ENCODE results near the gene SPATS2. TPM values are rescaled to one million over a fixed set of nuclear protein-coding genes. Genes with fewer than 3 reads are reported as not detected.

Gene SPATS2
- total RNA-seq, 6 experiments from 2014 or later, result 33.4 to 64.4 (median 50.9) TPM

GRCh38 chr12:49352351-49352750 is 14.9 kb upstream of the SPATS2 start:
- Mint-ChIP-seq H3K4me1 (ENCODE audit: low read depth) (peaks cover 20% of the 10 kb centered on the region), H3K27ac (no peak overlapping the region), H3K4me3 (no peak overlapping the region), H3K9me3 (no peaks in the 10 kb centered on the region), H3K27me3 (ENCODE audit: insufficient read depth) (peaks cover 2% of the 10 kb centered on the region; the same call in 1 of the 2 replicates), H3K36me3 (ENCODE audit: low read depth) (no peaks in the 10 kb centered on the region)
- no peak for DNase-seq
- no peak for TF ChIP-seq CTCF (IDR thresholded peaks at IDR 0.05)

- no peak for DNase-seq
- Mint-ChIP-seq H3K27me3 (ENCODE audit: insufficient read depth) (peaks cover 3% of the 10 kb centered on the region; the same call in 1 of the 2 replicates), H3K4me1 (ENCODE audit: low read depth) (peaks cover 35% of the 10 kb centered on the region), H3K4me3 (no peak overlapping the region), H3K36me3 (ENCODE audit: low read depth) (no peaks in the 10 kb centered on the region), H3K9me3 (no peaks in the 10 kb centered on the region), H3K27ac (no peak overlapping the region)
- TF ChIP-seq CTCF (IDR thresholded peaks at IDR 0.05), result no peak
These were observed 11.3 kb upstream of the SPATS2 start for GRCh38 chr12:49355913-49356312.

GRCh38 chr12:49357103-49357678 is 10.1 kb upstream of the SPATS2 start:
- Mint-ChIP-seq H3K36me3 (ENCODE audit: low read depth) (no peaks in the 10 kb centered on the region), H3K27me3 (ENCODE audit: insufficient read depth) (peaks cover 3% of the 10 kb centered on the region; the same call in 1 of the 2 replicates), H3K9me3 (no peaks in the 10 kb centered on the region), H3K27ac (peak overlapping the region; percentile 60), H3K4me1 (ENCODE audit: low read depth) (peaks cover 35% of the 10 kb centered on the region), H3K4me3 (no peak overlapping the region; the same call in 1 of the 2 replicates)
- DNase-seq, result peak; percentile 77
- TF ChIP-seq CTCF (IDR thresholded peaks at IDR 0.05), result peak; percentile 89

- Mint-ChIP-seq H3K4me1 (ENCODE audit: low read depth) (peaks cover 35% of the 10 kb centered on the region), H3K36me3 (ENCODE audit: low read depth) (no peaks in the 10 kb centered on the region), H3K27me3 (ENCODE audit: insufficient read depth) (peaks cover 2% of the 10 kb centered on the region; the same call in 1 of the 2 replicates), H3K9me3 (no peaks in the 10 kb centered on the region), H3K4me3 (peak overlapping the region; percentile 54), H3K27ac (peak overlapping the region; percentile 94)
- DNase-seq, result peak; percentile 62
- peak; percentile 82 for TF ChIP-seq CTCF (IDR thresholded peaks at IDR 0.05)
These were observed 8.7 kb upstream of the SPATS2 start for GRCh38 chr12:49358483-49359141.

GRCh38 chr12:49359671-49360070 is 7.6 kb upstream of the SPATS2 start:
- H3K4me1 Mint-ChIP-seq (ENCODE audit: low read depth), result peaks cover 43% of the 10 kb centered on the region
- TF ChIP-seq CTCF (IDR thresholded peaks at IDR 0.05), result no peak
- no peaks in the 10 kb centered on the region for H3K9me3 Mint-ChIP-seq
- H3K36me3 Mint-ChIP-seq (ENCODE audit: low read depth), result no peaks in the 10 kb centered on the region
- no peak for DNase-seq
- H3K27ac Mint-ChIP-seq, result no peak overlapping the region
- H3K4me3 Mint-ChIP-seq, result no peak overlapping the region
- peaks cover 4% of the 10 kb centered on the region; the same call in 1 of the 2 replicates for H3K27me3 Mint-ChIP-seq (ENCODE audit: insufficient read depth)
